Stimulated activated CD4-positive, alpha-beta T cell treated with anti-CD3 and anti-CD28 coated beads, Interleukin-2, amount 100 ng/mL, for 4 hours (primary cell): Measurements from ENCODE around the gene KLHDC7B.

ENCODE experiments used
- DNase-seq: peaks from one replicate; pipeline ENCODE4 v3.0.0-alpha.2; 2020; ENCODE audit warnings: low read depth

The KLHDC7B gene

GRCh38 chr22:50595189-50595588 is 49.5 kb downstream of the KLHDC7B start:
- DNase-seq: no peak

- DNase-seq: no peak
These were observed 51.4 kb downstream of the KLHDC7B start for GRCh38 chr22:50597097-50597496.

GRCh38 chr22:50599816-50600455 is 54.2 kb downstream of the KLHDC7B start:
- DNase-seq: no peak

- no peak for DNase-seq
These were observed 54.8 kb downstream of the KLHDC7B start, which contains the start of gene MAPK8IP2 for GRCh38 chr22:50600538-50600937. TSS of gene MAPK8IP2 (plus strand) at chr22:50600793. CDS start at chr22:50600819, 26 bp downstream.
